Ovary (tissue), 9 donors: Measurements from ENCODE around the gene PTPRG. TPM values are rescaled to one million over a fixed set of nuclear protein-coding genes. Genes with fewer than 3 reads are reported as not detected.

Experiments used
- DNase-seq, 5 donors: peaks; one replicate each; pipeline ENCODE4 v3.0.0-alpha.2; 2019 to 2020
- H3K27ac ChIP-seq, 2 donors: fragments of 200-600 bp; one replicate each; pipeline versions ENCODE4 v1.5.1 to v1.8.0; 2019 to 2022
- H3K27me3 ChIP-seq: fragments of 200-600 bp; one replicate; pipeline ENCODE4 v1.8.0; 2022
- H3K36me3 ChIP-seq: fragments of 200-600 bp; sonication (generic); one replicate; pipeline ENCODE4 v1.5.1; 2019
- H3K4me1 ChIP-seq: one replicate; pipeline ENCODE4 v1.8.1; 2013; ENCODE audit warnings: mild to moderate bottlenecking, moderate library complexity; ENCODE audit not compliant: insufficient read depth
- H3K4me3 ChIP-seq: fragments of 200-600 bp; sonication (generic); one replicate; pipeline ENCODE4 v1.5.1; 2017
- H3K9me3 ChIP-seq, 2 donors: fragments of 200-600 bp in 1 of 2; sonication (generic) in 1 of 2; one replicate each; pipeline versions ENCODE4 v1.5.1 to v1.8.1; 2013 to 2019; ENCODE audit warnings: mild to moderate bottlenecking in 1 of 2, moderate library complexity in 1 of 2
- EP300 ChIP-seq: sonication (generic); formaldehyde crosslinking; IDR thresholded peaks from one replicate; pipeline ENCODE4 v1.6.1; 2017; ENCODE audit warnings: antibody characterized with exemption
- POLR2A ChIP-seq: fragments of 450-650 bp; IDR thresholded peaks from one replicate; pipeline ENCODE4 v1.6.1; 2017; ENCODE audit warnings: antibody characterized with exemption, mild to moderate bottlenecking, moderate library complexity
- WGBS, 3 donors: extraction: QIAGEN DNeasy Blood & Tissue Kit in 1 of 3; methylation state at CpG; one replicate each; pipeline versions ENCODE4 v1.1.5 to v1.1.7; 2013 to 2017; 5-methylcytosine and 5-hydroxymethylcytosine counted together
- intact Hi-C, 4 donors: fragments of 100-400 bp; cut with DNase I; formaldehyde crosslinking; loops; one replicate each; pipeline versions ENCODE4 v1.11.0 to v1.15.1; 2022 to 2023
- polyA plus RNA-seq, 2 donors: library from polyadenylated mRNA; stranded (reverse); fragments of 200-250 nt in 1 of 2; fragments of 350-450 nt in 1 of 2; fragmentation: Illumina TruSeq in 1 of 2; extraction: RNeasy Lipid Tissue Mini Kit (QIAGEN cat#74804) in 1 of 2; gene quantifications; one replicate each; pipeline ENCODE4 v1.2.3, GENCODE V29; 2013 to 2014
- total RNA-seq, 7 donors: library from RNA; depleted of rRNA in 2 of 7; stranded (reverse); fragments of >200 nt in 2 of 7; fragmentation: NEBNext Ultra II Directional in 3 of 7; extraction: Animal tissue kit (Norgen Biotek cat#: 25700) in 3 of 7; gene quantifications; one replicate each; pipeline versions ENCODE4 v1.1.0 to v1.2.4, GENCODE V29; 2016 to 2023
- TF ChIP-seq, protein P1 (sequence below), 3 donors: fragments of 450-650 bp in 2 of 3; fragments of 200-600 bp in 1 of 3; IDR thresholded peaks; one replicate each; pipeline versions ENCODE4 v1.5.1 to v1.8.0; 2016 to 2022; ENCODE audit warnings: antibody characterized with exemption in 3 of 3, mild to moderate bottlenecking in 1 of 3
- donor health status: DM: no; HTN: no; CAD: no; lungs with moderate emphysema.
- donor health status: DM: no; HTN: no; CAD: no.
- donor health status: Bipolar disorder and iron deficiency.
- donor health status: DM: yes; HTN: yes; CAD: no.
- donor health status: DM: no; HTN: no; CAD: no.
- donor health status: DM: yes; HTN: yes; CAD: no.

Gene PTPRG
- total and polyA plus RNA-seq, 9 donors: 18.2 to 87.9 (median 47.7) TPM

DNA sequence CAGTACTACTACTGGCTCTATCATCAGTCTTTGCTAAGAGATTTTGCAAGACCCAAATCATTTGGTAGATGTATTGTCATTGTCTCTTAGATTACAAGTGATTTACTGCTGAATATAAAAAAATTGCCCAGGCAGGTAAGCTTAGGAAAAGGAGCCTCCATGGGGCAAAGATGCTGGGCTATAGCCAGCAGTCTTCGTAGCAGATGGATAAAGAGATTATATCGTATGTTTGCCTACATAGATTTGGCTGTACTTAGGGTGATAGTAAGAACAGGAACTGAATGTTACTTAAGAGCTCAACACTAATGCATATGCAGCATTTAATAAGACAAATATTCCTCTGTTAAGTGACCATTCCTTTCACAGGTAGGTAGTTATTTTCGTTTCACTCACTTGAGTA is 48.9 kb downstream of the PTPRG start:
- no peak for TF ChIP-seq EP300
- TF ChIP-seq, protein P1, sequence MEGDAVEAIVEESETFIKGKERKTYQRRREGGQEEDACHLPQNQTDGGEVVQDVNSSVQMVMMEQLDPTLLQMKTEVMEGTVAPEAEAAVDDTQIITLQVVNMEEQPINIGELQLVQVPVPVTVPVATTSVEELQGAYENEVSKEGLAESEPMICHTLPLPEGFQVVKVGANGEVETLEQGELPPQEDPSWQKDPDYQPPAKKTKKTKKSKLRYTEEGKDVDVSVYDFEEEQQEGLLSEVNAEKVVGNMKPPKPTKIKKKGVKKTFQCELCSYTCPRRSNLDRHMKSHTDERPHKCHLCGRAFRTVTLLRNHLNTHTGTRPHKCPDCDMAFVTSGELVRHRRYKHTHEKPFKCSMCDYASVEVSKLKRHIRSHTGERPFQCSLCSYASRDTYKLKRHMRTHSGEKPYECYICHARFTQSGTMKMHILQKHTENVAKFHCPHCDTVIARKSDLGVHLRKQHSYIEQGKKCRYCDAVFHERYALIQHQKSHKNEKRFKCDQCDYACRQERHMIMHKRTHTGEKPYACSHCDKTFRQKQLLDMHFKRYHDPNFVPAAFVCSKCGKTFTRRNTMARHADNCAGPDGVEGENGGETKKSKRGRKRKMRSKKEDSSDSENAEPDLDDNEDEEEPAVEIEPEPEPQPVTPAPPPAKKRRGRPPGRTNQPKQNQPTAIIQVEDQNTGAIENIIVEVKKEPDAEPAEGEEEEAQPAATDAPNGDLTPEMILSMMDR (IDR thresholded peaks at IDR 0.05): no peak
- TF ChIP-seq POLR2A: no peak
- Histone ChIP-seq H3K27ac (no peak overlapping the region), H3K36me3 (no peaks in the 10 kb centered on the region), H3K27me3 (no peaks in the 10 kb centered on the region), H3K9me3 (no peaks in the 10 kb centered on the region), H3K4me1 (peaks cover 3% of the 10 kb centered on the region), H3K4me3 (no peak overlapping the region)
- 81 to 84% (median 82%) methylated on average over 3 of the region's 3 CpGs for WGBS, 3 donors
- intact Hi-C loops: no loop called here
- DNase-seq: no peak

DNA sequence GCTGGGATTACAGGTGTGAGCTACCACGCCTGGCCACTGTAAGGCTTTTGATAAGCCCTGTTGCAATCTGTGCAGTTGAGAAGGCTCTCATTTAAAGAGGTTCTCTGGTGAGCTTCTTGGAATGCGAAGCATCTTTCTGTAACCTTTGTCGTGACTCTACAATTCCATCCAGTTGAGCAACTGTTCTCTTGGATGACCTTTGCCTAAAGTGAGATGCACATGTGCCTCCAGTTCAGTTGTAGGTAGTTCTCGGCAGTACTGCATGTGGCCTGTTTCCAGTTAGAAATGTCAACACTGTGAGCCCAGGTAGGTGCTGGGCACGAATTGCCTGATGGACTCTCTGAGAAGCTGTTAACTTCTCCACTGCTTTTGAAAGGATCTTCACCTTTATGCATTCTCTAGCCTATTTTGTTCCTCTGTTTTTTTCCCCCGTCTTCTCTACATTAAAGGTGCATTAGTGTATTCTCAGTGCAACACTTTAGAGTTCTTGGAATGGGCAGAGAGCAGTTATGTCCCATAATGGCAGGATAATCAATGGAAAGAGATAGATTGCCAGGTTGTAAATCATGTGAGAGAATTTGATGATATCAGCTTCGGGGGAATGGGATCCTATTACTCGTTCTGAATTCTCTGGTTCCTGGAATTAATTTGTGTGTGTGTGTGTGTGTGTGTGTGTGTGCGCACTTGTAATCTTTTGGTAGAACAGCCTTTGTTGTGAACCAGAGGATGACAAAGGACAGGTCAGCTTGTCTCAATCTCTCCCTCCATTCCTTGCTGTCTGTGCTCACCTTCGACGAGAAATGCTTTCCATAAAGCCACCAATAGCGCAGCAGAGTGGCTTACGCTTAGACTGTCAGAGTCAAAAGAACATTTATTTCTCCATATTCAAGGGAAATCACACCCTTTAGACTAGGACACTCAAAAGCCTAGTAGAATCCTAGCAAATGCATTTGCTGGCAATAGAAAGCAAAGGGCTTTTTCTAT is 51.1 kb downstream of the PTPRG start:
- intact Hi-C loops: no loop called here
- TF ChIP-seq EP300: no peak
- TF ChIP-seq, protein P1 (IDR thresholded peaks at IDR 0.05): no peak
- no peak for TF ChIP-seq POLR2A
- H3K4me1 ChIP-seq: peaks cover 8% of the 10 kb centered on the region
- 80 to 82% (median 81%) methylated on average over 13 of the region's 13 CpGs for WGBS, 3 donors
- H3K36me3 ChIP-seq: no peaks in the 10 kb centered on the region
- H3K4me3 ChIP-seq: no peak overlapping the region
- no peak for DNase-seq
- H3K27ac ChIP-seq: no peak overlapping the region
- no peaks in the 10 kb centered on the region for H3K9me3 ChIP-seq
- no peaks in the 10 kb centered on the region for H3K27me3 ChIP-seq

DNA sequence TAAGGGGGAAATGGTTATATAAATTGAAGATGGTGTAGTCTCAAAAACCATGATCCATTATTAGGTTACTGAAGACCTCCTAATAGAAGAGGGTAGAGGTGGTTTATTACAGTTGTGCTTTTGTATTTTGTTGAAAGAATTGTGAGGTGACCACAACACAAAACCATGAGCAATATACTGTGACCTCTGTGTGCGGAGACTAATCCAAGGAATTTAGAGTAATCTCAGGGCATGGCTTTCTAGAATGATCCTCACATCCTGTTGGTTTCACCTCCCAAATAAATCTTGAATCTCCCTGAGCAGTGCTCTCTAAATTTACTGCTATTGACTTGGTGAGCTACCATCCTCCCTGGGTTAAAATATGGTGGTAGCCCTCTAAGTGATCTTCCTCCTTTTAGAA is 52.3 kb downstream of the PTPRG start:
- no peaks in the 10 kb centered on the region for H3K36me3 ChIP-seq
- no peak for DNase-seq
- no peak overlapping the region for H3K27ac ChIP-seq
- WGBS, 3 donors: 97 to 100% (median 100%) methylated on average over 1 of the region's 1 CpG
- H3K9me3 ChIP-seq: no peaks in the 10 kb centered on the region
- TF ChIP-seq EP300 (no peak), POLR2A (no peak)
- TF ChIP-seq, protein P1 (IDR thresholded peaks at IDR 0.05): no peak
- intact Hi-C loops: no loop called here
- peaks cover 8% of the 10 kb centered on the region for H3K4me1 ChIP-seq
- no peaks in the 10 kb centered on the region for H3K27me3 ChIP-seq
- H3K4me3 ChIP-seq: no peak overlapping the region

DNA sequence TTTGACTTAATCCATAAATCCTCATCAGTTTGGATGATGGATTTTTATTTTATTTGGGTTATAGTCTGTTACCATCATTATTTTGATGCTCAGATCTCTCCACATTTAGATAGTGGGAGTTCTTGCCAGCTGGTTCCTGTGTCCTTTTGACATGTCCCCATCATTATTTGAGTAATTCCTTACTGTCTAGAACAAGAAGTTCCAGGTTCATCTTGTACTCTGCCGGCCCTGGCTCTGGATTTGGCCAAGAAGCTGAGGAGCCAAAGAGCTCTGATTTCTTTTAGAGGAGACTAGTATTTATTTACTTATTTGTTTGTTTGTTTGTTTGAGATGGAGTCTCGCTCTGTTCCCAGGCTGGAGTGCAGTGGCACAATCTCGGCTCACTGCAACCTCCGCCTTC is 54.3 kb downstream of the PTPRG start:
- H3K27me3 ChIP-seq: no peaks in the 10 kb centered on the region
- no peaks in the 10 kb centered on the region for H3K36me3 ChIP-seq
- H3K4me1 ChIP-seq: peaks cover 8% of the 10 kb centered on the region
- intact Hi-C loops: no loop called here
- TF ChIP-seq, protein P1 (IDR thresholded peaks at IDR 0.05): no peak
- TF ChIP-seq EP300 (no peak), POLR2A (no peak)
- H3K4me3 ChIP-seq: no peak overlapping the region
- no peaks in the 10 kb centered on the region for H3K9me3 ChIP-seq
- WGBS, 3 donors: 84 to 94% (median 92%) methylated on average over 4 of the region's 4 CpGs
- H3K27ac ChIP-seq: no peak overlapping the region
- no peak for DNase-seq
